HG02973 (cell line): ENCODE results near the gene GSE1.

Source experiments
- ATAC-seq: cut with Tn5 transposase; IDR thresholded peaks from one replicate; pipeline ENCODE4 v1.9.1; 2021; ENCODE audit warnings: moderate library complexity; ENCODE audit not compliant: unreplicated experiment

Gene GSE1

GRCh38 chr16:85674828-85675227 lies 61.7 kb downstream of the GSE1 start:
- no peak for ATAC-seq

GRCh38 chr16:85675251-85675874 lies 62.2 kb downstream of the GSE1 start:
- no peak for ATAC-seq

DNA sequence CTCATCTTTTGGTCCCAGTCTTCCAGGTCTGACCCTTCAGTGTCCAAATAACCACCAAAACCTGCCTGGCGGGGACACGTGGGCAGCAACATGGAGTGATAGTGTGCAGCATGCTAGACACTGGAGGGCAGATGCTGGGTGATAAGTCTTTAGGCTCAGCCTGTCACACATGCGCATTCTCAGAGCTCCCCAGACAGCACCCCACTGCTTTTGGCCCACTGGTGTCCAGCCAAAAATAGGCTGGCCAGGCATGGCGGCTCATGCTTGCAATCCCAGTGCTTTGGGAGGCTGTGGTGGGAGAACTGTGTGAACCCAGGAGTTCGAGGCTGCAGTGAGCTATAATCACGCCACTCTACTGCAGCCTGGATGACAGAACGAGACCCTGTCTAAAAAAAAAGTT lies 63.3 kb downstream of the GSE1 start:
- no peak for ATAC-seq

DNA sequence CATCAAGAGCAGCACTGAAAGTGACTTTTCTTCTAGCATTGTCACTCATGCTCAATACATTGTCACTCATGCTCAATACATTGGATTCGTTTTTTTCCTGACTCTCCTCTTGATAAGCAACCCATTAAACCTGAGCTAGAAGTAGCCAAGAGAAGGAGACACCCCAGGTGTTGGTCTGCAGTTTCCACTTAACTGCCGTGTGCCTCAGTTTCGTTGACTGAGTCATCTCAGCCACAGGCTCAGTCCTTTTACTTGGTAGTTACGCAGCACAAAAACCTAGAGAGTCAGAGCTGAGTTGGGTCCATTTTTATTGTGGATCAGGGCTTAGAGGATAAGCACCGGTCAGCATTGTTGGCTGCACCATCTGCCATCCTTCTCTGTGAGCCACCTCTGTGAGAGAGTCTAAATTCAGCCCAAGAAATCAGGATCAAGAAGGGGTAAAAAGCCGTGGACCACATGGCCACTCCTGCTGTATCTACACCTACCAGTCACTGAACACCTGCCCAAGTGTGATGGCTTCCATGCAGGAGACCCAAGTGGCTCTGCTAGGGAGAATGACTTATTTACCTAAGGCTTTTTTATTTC lies 64.4 kb downstream of the GSE1 start:
- no peak for ATAC-seq

- ATAC-seq: no peak
Measured at GRCh38 chr16:85678016-85678415, 64.9 kb downstream of the GSE1 start.

- no peak for ATAC-seq
Measured at GRCh38 chr16:85678821-85679220, 65.7 kb downstream of the GSE1 start.

DNA sequence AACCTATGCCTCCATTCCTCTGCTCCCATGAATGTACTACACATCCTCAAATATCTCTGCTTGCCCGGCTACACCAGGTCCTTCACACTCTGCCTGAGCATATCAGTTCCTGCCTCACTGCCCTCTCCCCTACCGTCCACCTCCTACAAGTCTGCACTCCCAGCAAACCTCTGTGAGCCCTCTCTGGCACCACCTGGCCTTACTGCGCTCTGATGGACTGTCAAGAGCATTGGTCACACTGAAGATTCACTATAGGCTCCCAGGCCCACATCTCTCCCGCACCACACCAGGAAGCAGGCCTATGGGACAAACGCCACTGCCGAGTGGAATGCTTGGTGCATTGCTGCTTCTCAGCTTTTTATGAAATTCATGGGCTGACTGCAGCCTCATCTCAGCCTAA lies 66.7 kb downstream of the GSE1 start:
- ATAC-seq: no peak

GRCh38 chr16:85680352-85680944 lies 67.3 kb downstream of the GSE1 start:
- no peak for ATAC-seq

- no peak for ATAC-seq
Measured at GRCh38 chr16:85681255-85681654, 68.1 kb downstream of the GSE1 start.

GRCh38 chr16:85682516-85682915 lies 69.4 kb downstream of the GSE1 start:
- no peak for ATAC-seq

- ATAC-seq: no peak
Measured at GRCh38 chr16:85683363-85683762, 70.2 kb downstream of the GSE1 start.

DNA sequence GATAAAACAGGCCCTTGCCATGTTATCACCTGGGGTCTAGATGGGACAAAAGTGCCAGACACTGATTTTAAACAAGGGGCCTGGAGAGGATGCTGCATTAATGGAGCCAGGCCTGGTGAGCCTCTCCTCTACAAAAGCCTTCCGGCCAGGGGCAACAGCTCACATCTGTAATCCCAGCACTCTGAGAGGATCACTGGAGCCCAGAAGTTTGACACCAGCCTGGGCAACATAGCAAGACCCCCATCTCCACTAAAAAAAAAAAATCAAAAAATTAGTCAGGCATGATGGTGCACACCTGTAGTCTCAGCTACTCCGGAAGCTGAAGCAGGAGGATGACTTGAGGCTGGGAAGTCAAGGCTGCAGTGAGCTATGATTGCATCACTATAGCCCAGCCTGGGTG lies 72.1 kb downstream of the GSE1 start:
- no peak for ATAC-seq

GRCh38 chr16:85686912-85687591 lies 73.9 kb downstream of the GSE1 start:
- no peak for ATAC-seq

- ATAC-seq: no peak
Measured at GRCh38 chr16:85687651-85688471, 74.7 kb downstream of the GSE1 start.

DNA sequence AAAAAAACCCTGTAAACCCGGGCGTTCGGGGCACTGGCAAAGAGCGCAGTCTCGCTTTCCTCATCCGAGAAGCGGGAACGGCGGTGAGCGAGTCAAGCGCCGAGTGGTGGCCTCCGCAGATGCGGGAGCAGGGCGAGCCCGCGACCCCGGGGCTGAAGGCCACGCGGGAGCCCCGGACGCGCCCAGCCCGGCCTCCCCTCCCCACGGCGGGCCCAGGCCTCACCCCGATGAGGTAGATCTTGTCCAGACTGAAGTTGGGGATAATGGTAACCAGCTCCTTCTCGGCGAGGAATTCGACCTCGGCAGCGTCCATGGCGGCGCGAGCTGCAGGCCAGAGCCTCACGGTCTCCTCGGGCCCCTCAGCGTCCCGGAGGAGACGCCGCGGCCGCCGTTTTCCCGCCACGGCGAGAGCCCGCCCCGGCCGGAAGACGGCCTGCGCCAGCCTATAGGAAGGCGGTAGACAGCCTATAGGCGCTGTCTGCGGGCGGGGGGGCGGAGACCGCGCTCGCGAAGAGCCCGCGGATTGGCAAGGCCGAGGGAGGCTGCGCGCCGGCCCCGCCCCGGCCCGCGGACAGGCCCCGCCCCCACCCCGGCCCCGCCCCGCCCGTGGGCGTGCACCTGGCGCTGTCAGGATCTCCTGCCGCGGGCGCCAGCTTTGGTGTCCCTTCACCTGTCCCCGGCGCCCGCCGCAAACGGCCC lies 75.6 kb downstream of the GSE1 start, which contains the start of gene GINS2:
Gene GINS2 (minus strand): TSS at position 369 of the 699 bp plus-strand sequence. CDS start 56 bp downstream, at position 313.
- ATAC-seq: peak; percentile 94

GRCh38 chr16:85689285-85689949 lies 76.3 kb downstream of the GSE1 start:
- no peak for ATAC-seq

- no peak for ATAC-seq
Measured at GRCh38 chr16:85689950-85690320, 76.8 kb downstream of the GSE1 start.

DNA sequence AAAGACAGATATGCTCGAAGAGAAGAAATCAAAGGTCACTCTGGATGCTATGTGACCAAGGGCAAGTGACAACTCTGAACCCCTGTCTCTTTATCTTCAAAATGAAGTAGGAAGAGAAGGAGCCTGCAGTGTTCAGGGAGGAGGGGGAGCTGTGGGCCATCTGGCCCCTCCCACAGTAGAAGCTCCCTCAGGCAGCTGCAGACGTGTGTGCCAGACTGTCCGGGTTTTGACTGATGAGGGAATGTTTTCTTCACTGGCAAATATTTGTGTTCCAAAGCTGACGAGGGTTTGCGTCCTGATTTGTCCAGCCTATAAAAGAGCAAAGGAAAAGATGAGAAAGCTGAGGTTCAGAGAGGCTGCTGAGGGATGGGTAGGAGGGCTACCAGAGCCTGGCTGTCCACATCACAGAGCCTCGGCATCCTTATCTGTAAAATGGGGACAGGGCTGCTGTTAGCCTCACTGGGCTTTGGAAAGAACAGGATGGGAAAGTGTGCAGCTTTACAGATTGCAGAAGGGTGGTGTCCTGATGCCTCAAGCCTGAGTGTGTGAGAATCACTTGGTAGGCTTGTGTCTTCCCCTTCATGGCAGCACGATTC lies 77.4 kb downstream of the GSE1 start:
- no peak for ATAC-seq
